Gastroesophageal sphincter (tissue), 4 donors: Measurements from ENCODE around the gene RALGPS1. TPM values are rescaled to one million over a fixed set of nuclear protein-coding genes. Genes with fewer than 3 reads are reported as not detected.

ENCODE experiments used
- ATAC-seq: fragments of 150-250 bp; one replicate; pipeline ENCODE4 v1.9.1; 2016; ENCODE audit warnings: mild to moderate bottlenecking, moderate library complexity
- H3K27ac ChIP-seq, 4 donors: fragments of 200-600 bp; sonication (generic) in 3 of 4; 1 replicate in 3 of 4; 2 replicates in 1 of 4; pipeline ENCODE4 v1.5.1; 2016 to 2019
- H3K27me3 ChIP-seq: fragments of 200-600 bp; sonication (generic); one replicate; pipeline ENCODE4 v1.5.1; 2019
- H3K36me3 ChIP-seq, 2 donors: fragments of 200-600 bp; sonication (generic); one replicate each; pipeline ENCODE4 v1.5.1; 2019; ENCODE audit warnings: control low read depth in 1 of 2
- H3K4me1 ChIP-seq, 3 donors: fragments of 200-600 bp; sonication (generic); 1 replicate in 2 of 3; 2 replicates in 1 of 3; pipeline ENCODE4 v1.5.1; 2016 to 2019; ENCODE audit warnings: control low read depth in 2 of 3
- H3K4me3 ChIP-seq, 2 donors: fragments of 200-600 bp; sonication (generic); one replicate each; pipeline ENCODE4 v1.5.1; 2019; ENCODE audit warnings: mild to moderate bottlenecking in 1 of 2, moderate library complexity in 1 of 2
- H3K9me3 ChIP-seq, 3 donors: fragments of 200-600 bp; sonication (generic); one replicate each; pipeline ENCODE4 v1.5.1; 2017 to 2019; ENCODE audit warnings: control low read depth in 2 of 3
- CTCF ChIP-seq, 4 experiments: fragments of 200-600 bp in 2 of 4; fragments of 450-650 bp in 2 of 4; sonication (generic) in 1 of 4; IDR thresholded peaks; one replicate each; pipeline ENCODE4 v1.5.1; 2017 to 2019; ENCODE audit warnings: antibody characterized with exemption in 4 of 4, mild to moderate bottlenecking in 2 of 4, moderate library complexity in 2 of 4
- EP300 ChIP-seq: sonication (generic); formaldehyde crosslinking; IDR thresholded peaks from one replicate; pipeline ENCODE4 v1.6.1; 2017; ENCODE audit warnings: antibody characterized with exemption, mild to moderate bottlenecking
- POLR2A ChIP-seq, 2 donors: fragments of 450-650 bp; IDR thresholded peaks; one replicate each; pipeline ENCODE4 v1.6.1; 2017; ENCODE audit warnings: antibody characterized with exemption in 2 of 2, mild to moderate bottlenecking in 2 of 2, moderate library complexity in 1 of 2
- POLR2AphosphoS5 ChIP-seq: sonication (generic); formaldehyde crosslinking; IDR thresholded peaks from one replicate; pipeline ENCODE4 v1.6.1; 2017; ENCODE audit warnings: antibody characterized with exemption
- WGBS, 2 donors: methylation state at CpG; one replicate each; pipeline ENCODE4 v1.1.5; 2018; ENCODE audit warnings: low coverage in 1 of 2; 5-methylcytosine and 5-hydroxymethylcytosine counted together
- total RNA-seq, 4 donors: library from RNA; depleted of rRNA; stranded (reverse); fragments of >200 nt; gene quantifications; one replicate each; pipeline ENCODE4 v1.1.0, GENCODE V29; 2016

RALGPS1 gene
- total RNA-seq, 4 donors from 2014 or later, result 5.9 to 17.4 (median 11.3) TPM

- peak; percentile 89 for ATAC-seq
- no peaks in the 10 kb centered on the region for H3K27me3 ChIP-seq
- H3K27ac ChIP-seq, result peak overlapping the region; percentile 4 to 89 (median 87)
- H3K36me3 ChIP-seq, result no peaks in the 10 kb centered on the region
- peaks cover 0 to 30% (median 5%) of the 10 kb centered on the region in 3 donors for H3K4me1 ChIP-seq
- peak overlapping the region; percentile 58 to 89 for H3K4me3 ChIP-seq
- H3K9me3 ChIP-seq, result no peaks in the 10 kb centered on the region
- no CpG with 5 or more reads among the region's 106 CpGs for WGBS, 2 donors
- peak in 1 of 2 donors; percentile 16 for TF ChIP-seq POLR2A (IDR thresholded peaks at IDR 0.05)
- no peak for TF ChIP-seq POLR2AphosphoS5
- TF ChIP-seq CTCF (IDR thresholded peaks at IDR 0.05), result peak in 2 of 4 experiments; percentile 13 to 33
Measured at GRCh38 chr9:127224883-127225739, 310.5 kb downstream of the RALGPS1 start.

- Histone ChIP-seq H3K4me3 (peak overlapping the region; percentile 58 to 89), H3K4me1 (peaks cover 0 to 30% (median 5%) of the 10 kb centered on the region in 3 donors), H3K36me3 (no peaks in the 10 kb centered on the region), H3K9me3 (no peaks in the 10 kb centered on the region), H3K27ac (peak overlapping the region in 3 of 4 donors; percentile 85 to 89 (median 89)), H3K27me3 (no peaks in the 10 kb centered on the region)
- no peak for ATAC-seq
- TF ChIP-seq CTCF (IDR thresholded peaks at IDR 0.05) (no peak), POLR2AphosphoS5 (no peak)
- 37 to 71% methylated on average over 2 to 12 of the region's 42 CpGs for WGBS, 2 donors
Measured at GRCh38 chr9:127225801-127226625, 311.4 kb downstream of the RALGPS1 start.

- no peak overlapping the region for H3K27ac ChIP-seq
- no peaks in the 10 kb centered on the region for H3K9me3 ChIP-seq
- ATAC-seq, result no peak
- H3K4me3 ChIP-seq, result no peak overlapping the region
- TF ChIP-seq POLR2A (IDR thresholded peaks at IDR 0.05) (no peak), CTCF (IDR thresholded peaks at IDR 0.05) (no peak), POLR2AphosphoS5 (no peak), EP300 (no peak)
- no peaks in the 10 kb centered on the region for H3K27me3 ChIP-seq
- H3K4me1 ChIP-seq, result peaks cover 0 to 37% (median 9%) of the 10 kb centered on the region in 3 donors
- WGBS, 2 donors, result 78 to 88% methylated on average over 3 to 4 of the region's 4 CpGs
- H3K36me3 ChIP-seq, result no peaks in the 10 kb centered on the region
Measured at GRCh38 chr9:127229691-127230417, 315.3 kb downstream of the RALGPS1 start.

- H3K9me3 ChIP-seq, result no peaks in the 10 kb centered on the region
- H3K4me1 ChIP-seq, result peaks cover 0 to 24% (median 9%) of the 10 kb centered on the region in 3 donors
- H3K27ac ChIP-seq, result no peak overlapping the region
- WGBS, 2 donors, result 83 to 96% methylated on average over 3 of the region's 3 CpGs
- TF ChIP-seq EP300 (no peak), CTCF (IDR thresholded peaks at IDR 0.05) (no peak), POLR2A (IDR thresholded peaks at IDR 0.05) (no peak), POLR2AphosphoS5 (no peak)
- no peaks in the 10 kb centered on the region for H3K27me3 ChIP-seq
- no peak for ATAC-seq
- H3K36me3 ChIP-seq, result no peaks in the 10 kb centered on the region
- no peak overlapping the region for H3K4me3 ChIP-seq
Measured at GRCh38 chr9:127231666-127232065, 317.1 kb downstream of the RALGPS1 start.
